GM19372 (cell line): ENCODE results near the gene MMP15.

Experiments used
- ATAC-seq: cut with Tn5 transposase; IDR thresholded peaks from one replicate; pipeline ENCODE4 v1.9.1; 2021; ENCODE audit warnings: mild to moderate bottlenecking, low read depth, moderate library complexity; ENCODE audit not compliant: unreplicated experiment

MMP15 gene

DNA sequence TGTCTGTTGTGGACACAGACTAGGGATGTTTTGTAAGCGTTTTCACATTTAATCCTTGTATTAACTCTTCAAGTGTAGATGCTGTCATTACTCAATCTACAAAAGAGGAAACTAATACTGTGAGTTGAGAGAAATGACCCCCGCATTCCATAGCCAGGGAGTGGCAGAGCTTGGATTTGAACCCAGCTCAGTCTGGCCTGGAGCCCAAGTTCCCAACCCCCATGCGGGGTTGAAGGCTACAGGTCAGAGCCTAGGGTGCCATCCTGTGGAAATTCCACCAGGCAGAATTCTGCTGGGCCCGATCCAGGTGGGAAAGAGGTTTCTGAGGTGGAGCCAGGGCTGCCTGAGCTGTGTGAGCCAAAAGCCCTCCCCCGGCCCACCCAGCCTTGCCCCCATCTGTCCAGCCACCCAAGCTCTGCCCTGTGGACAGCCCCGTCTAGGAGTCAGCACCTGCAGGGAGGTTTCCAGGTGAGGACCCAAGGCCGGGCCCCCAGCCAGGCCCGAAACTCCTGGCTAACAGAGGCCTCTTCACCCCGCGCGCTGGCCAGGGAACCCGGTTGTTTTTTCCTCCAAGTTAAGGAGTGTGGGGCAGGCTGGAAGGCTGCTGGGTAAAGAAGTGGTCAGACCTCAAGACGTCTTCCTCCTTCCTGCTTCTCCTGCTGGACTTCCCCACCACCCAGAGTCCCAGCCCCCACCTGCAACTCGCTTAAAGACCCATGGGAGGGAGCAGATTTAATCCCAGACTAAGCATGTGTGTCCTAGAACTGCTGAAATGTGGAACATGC, 5.7 kb downstream of the MMP15 start:
- ATAC-seq, result no peak

DNA sequence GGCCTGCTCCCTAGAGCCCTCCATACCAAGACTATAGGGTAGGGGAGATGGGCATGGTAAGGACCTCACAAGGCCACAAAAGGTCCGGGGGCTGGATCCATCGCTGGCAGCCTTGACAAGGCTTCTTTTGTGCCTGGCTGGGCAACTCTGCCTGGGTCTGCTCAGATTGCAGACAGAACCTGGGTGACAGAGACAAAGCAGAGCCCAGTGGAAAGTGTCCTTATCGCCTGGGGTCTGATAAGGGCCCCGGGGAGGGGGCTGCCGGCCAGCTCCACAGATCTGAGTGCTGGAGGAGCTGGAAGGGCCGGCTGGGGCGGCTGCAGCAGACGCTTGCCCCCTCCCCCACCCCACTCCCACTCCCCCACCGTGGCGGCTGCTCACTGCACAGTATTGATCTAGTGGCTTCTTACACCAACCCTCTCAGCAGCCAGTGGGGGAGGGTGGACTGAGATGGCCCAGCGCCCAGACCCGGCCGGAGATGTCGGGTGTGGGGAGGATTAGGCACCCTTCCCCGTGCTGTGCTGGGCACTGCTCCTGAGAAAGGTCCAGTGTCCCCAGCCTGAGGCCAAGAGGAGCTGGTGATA, 7.2 kb downstream of the MMP15 start:
- no peak for ATAC-seq

DNA sequence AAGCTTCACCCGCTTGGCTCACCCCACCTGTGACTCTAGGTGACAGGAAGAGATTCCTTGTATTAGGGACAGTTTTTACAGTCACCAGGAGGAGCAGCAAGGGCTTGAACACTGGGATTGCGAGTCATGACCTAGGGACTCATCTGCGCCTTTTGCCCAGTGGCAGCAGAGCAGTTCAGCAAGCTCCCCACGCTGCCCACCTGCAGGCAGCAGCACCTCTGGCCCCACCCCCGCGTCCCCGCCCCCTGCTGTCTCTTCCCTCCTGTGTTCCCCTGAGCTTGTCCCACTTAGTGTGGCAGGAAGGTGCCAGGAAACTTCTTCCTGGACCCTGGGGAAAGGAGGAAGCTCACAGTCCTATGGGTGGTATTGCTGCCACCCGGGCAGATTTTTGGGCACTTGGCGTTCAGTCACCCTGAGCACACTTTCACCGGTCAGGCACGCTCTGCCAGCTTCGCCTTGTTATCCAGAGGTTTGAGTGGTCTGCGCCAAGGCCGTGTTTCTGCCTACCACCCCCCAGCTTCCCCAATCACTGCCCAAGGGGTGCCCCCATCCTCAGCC, 8.7 kb downstream of the MMP15 start:
- ATAC-seq, result no peak

DNA sequence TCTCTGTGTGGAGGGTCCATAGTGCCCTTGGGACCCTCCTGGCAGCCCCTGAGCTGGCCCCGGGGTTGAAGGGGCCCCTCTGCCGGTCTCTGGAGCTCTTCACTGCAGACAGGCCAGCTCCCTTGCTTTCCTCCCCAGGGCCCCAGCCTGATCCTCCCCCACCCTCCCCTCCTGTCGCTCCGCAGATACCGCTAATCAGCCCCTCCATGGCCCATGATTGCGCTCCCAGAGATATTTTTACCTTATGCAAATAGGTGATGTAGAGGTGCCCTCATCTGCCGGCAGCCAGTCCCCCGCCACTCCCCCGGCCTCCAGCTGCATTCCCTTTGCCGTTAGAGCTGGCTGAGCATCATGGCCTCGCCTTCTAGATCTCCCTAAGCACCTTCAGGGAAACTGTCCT, 9.2 kb downstream of the MMP15 start:
- ATAC-seq, result no peak

GRCh38 chr16:58035356-58036170, 10.0 kb downstream of the MMP15 start:
- no peak for ATAC-seq

DNA sequence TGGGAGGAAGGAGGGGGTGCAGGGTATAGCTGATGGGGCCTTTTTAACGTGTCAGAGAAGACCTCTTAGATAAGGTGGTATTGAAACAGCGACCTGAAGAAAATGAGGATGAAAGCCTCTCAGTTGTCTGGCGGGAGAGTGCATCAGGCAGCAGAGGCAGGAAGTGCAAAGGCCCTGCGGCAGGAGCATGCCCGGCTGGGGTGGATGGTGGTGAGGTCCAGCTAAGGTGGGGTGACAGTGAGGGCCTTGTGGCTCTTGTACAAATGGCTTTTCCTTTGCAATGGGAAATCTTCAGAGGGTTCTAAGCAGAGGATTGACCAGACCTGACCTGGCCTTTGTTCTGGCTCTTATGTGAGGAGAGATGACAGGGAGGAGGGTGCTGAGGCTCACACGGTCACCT, 11.4 kb downstream of the MMP15 start:
- ATAC-seq, result no peak

GRCh38 chr16:58037365-58038057, 12.0 kb downstream of the MMP15 start:
- no peak for ATAC-seq

DNA sequence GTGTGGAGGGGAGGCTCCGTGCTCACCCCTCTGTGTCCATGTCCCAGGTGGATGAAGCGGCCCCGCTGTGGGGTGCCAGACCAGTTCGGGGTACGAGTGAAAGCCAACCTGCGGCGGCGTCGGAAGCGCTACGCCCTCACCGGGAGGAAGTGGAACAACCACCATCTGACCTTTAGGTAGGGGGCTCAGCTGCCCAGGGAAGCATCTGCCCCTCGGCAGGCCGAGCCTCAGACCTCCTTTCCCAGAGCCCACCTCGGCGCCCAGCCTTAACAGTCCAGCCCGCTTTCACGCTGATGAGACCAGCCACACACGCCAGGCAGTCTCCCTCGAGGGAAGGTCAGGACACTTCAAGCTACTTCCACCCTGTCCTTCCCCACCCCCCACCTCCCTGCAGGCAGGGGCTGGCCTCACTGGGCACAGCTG, 12.7 kb downstream of the MMP15 start:
- ATAC-seq, result no peak

GRCh38 chr16:58039829-58040495, 14.4 kb downstream of the MMP15 start:
- ATAC-seq, result no peak

GRCh38 chr16:58040496-58040846, 14.9 kb downstream of the MMP15 start:
- no peak for ATAC-seq

DNA sequence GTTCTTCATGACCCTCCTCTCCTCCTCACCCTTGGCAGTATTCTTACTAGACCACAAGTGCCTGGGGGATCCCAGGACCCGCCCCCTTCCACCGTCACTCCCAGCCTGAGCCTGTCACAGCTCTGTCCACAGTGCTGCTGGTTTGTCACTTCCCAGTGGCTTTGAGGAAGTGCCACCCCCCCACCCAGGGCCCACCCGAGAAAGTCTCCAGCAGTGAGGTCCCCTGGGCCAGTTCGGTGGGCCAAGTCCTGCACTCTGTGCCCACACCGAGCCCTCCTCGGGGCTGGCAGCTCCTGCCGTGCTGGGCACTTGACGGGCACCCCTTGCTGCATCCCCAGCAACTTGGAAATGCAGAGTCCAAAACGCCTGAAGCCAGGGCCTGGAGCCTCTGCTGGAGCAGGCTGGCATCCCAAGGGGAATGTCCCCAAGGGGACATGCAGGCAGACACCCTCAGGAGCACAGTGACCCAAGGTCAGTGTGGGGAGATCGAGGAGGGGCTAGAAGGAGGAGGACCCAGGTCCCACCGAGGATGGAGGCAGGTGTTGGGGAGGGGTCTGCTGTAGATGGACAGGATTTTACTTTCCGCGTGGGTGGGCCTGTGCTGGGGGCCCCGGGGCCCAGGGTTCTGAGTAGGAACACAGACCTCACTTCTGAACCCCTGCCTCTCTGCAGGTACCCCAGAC, 15.5 kb downstream of the MMP15 start:
- ATAC-seq, result no peak

- ATAC-seq, result no peak
These were observed 16.0 kb downstream of the MMP15 start for GRCh38 chr16:58041628-58041955.

DNA sequence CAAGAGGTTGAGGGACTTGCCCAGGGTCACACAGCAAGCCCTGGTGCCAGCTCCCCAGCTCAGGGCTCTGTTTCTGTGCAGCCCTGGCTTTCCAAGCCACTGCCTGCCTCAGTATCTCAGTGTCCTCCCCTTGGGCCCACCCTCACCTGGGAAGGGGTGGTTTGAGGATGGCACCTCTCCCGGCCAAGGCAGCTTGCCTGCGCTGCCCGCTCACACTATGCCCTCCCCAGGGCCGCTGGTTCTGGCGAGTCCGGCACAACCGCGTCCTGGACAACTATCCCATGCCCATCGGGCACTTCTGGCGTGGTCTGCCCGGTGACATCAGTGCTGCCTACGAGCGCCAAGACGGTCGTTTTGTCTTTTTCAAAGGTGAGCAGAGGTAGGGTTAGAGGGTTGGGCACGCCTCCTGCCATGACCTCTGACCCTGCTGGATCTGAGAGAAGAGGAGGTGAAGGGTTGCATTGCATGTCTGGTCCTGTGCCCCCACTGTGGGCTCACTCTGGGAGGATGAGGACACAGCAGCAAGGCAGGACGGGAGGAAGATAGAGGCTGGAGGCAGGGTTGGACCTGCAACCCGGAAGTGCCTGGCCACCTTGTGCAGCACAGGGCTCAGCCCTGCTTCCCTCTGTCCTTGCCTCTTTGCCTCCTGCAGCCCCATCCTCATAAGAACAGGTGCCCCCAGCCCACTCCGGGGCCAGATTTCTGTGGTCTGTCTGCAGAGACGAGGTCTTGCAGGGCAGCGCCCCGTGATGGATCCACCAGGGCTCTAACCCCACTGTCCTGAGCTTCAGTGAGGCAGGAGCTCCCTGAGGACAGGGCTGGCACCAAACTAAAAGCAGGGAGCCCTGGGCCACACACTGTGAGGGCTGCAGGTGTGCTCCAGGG, 16.7 kb downstream of the MMP15 start:
- no peak for ATAC-seq

GRCh38 chr16:58042886-58043515, 17.4 kb downstream of the MMP15 start:
- no peak for ATAC-seq

DNA sequence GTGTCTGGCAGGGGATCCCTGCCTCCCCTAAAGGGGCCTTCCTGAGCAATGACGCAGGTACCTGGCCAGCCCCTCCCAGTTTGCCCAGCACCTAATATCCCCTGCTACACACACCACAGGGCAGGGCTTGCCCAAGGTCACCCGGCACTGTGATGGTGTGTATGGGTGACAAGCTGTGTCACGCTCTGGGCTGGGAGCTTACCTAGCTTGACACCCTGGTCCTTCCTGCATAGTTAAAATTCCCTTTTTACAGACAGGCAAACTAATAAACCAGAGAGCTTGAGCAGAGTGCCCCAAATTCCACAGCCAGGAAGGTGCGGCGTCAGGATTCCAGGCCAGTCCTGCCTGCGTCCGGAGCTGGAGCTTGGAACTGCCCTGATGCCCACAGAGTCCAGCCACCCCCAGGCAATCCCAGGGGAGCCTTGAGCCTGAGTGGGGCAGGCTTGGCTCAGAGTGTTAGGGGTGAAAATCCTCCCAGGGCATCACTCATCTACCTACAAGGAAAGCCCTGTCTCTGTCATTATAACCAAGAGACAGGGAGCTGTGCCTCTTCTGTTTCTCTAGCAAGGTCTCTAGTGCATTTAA, 18.1 kb downstream of the MMP15 start:
- no peak for ATAC-seq

GRCh38 chr16:58044266-58045019, 18.9 kb downstream of the MMP15 start:
- no peak for ATAC-seq

DNA sequence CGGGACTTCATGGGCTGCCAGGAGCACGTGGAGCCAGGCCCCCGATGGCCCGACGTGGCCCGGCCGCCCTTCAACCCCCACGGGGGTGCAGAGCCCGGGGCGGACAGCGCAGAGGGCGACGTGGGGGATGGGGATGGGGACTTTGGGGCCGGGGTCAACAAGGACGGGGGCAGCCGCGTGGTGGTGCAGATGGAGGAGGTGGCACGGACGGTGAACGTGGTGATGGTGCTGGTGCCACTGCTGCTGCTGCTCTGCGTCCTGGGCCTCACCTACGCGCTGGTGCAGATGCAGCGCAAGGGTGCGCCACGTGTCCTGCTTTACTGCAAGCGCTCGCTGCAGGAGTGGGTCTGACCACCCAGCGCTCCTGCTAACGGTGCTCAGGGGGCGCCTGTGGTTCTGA, 19.5 kb downstream of the MMP15 start:
- no peak for ATAC-seq
